Measurements from ENCODE around the gene ZNF804A.

ZNF804A gene

GRCh38 chr2:184890311-184890710 is 292.0 kb downstream of the ZNF804A start:
- Histone ChIP-seq H3K27me3 (ENCODE audit: insufficient read depth, insufficient read length) (no peaks in the 10 kb centered on the region), H3K9me3 (ENCODE audit: insufficient read depth, low read length) (no peaks in the 10 kb centered on the region), H3K9ac (ENCODE audit: insufficient read length, low read depth) (no peak overlapping the region), H3K4me3 (ENCODE audit: insufficient read length, low read depth) (no peak overlapping the region), H3K4me1 (ENCODE audit: insufficient read depth, insufficient read length) (no peaks in the 10 kb centered on the region), H3K36me3 (ENCODE audit: insufficient read depth, insufficient read length, low read length) (no peaks in the 10 kb centered on the region)
- TF ChIP-seq YY1 (IDR thresholded peaks at IDR 0.05; ENCODE audit: insufficient read depth, insufficient read length), result no peak
- TF ChIP-seq SUZ12 (IDR thresholded peaks at IDR 0.05; ENCODE audit: extremely low read depth, insufficient read depth, insufficient read length), result no peak
- TF ChIP-seq ZNF274 (IDR thresholded peaks at IDR 0.05; ENCODE audit: low read depth, low read length), result no peak
- DNase-seq (ENCODE audit: low read depth, low spot score), result no peak

DNA sequence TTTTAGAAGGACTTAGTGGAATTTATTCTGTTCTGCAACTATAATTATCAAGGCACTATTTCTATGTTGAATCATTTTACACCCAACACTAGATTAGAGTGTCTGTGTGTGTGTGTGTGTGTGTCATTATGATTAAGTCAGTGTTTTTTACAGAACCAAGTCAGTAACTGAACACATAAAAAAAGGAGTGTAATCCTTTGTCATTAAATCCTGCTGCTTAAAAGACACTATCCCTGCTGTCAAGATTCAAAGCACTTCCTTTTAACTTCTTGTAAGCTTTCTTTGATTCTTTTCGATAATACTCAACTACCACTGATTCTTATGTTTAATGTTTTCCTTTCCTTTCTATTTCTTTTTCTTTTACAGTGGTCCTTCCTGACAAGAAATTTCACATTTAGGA is 306.7 kb downstream of the ZNF804A start:
- no peaks in the 10 kb centered on the region for H3K36me3 ChIP-seq (ENCODE audit: insufficient read depth, insufficient read length, low read length)
- no peaks in the 10 kb centered on the region for H3K27me3 ChIP-seq (ENCODE audit: insufficient read depth, insufficient read length)
- no peak overlapping the region for H3K4me3 ChIP-seq (ENCODE audit: insufficient read length, low read depth)
- no peak overlapping the region for H3K9ac ChIP-seq (ENCODE audit: insufficient read length, low read depth)
- H3K9me3 ChIP-seq (ENCODE audit: insufficient read depth, low read length), result no peaks in the 10 kb centered on the region
- no peak for DNase-seq (ENCODE audit: low read depth, low spot score)
- TF ChIP-seq YY1 (IDR thresholded peaks at IDR 0.05; ENCODE audit: insufficient read depth, insufficient read length) (no peak), SUZ12 (IDR thresholded peaks at IDR 0.05; ENCODE audit: extremely low read depth, insufficient read depth, insufficient read length) (no peak), ZNF274 (IDR thresholded peaks at IDR 0.05; ENCODE audit: low read depth, low read length) (no peak)
- no peaks in the 10 kb centered on the region for H3K4me1 ChIP-seq (ENCODE audit: insufficient read depth, insufficient read length)

DNA sequence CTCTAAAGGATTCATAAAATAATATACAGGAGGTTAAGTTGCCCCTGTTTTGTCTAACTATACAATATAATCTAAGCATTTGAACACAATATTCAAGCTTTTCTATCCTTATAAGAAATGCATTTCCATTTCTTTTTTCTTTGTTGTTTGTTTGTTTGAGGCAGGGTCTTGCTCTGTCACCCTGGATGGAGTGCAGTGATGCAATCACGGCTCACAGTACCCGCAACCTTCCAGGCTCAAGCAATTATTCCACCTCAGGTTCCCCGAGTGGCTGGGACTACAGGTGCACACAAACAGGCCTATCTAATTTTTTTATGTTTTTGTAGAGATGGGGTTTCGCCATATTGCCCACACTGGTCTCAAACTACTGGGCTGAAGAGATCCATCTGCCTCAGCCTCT is 307.8 kb downstream of the ZNF804A start:
- no peak for TF ChIP-seq SUZ12 (IDR thresholded peaks at IDR 0.05; ENCODE audit: extremely low read depth, insufficient read depth, insufficient read length)
- TF ChIP-seq ZNF274 (IDR thresholded peaks at IDR 0.05; ENCODE audit: low read depth, low read length), result no peak
- no peak for TF ChIP-seq YY1 (IDR thresholded peaks at IDR 0.05; ENCODE audit: insufficient read depth, insufficient read length)
- DNase-seq (ENCODE audit: low read depth, low spot score), result no peak
- no peaks in the 10 kb centered on the region for H3K27me3 ChIP-seq (ENCODE audit: insufficient read depth, insufficient read length)
- H3K4me1 ChIP-seq (ENCODE audit: insufficient read depth, insufficient read length), result no peaks in the 10 kb centered on the region
- no peak overlapping the region for H3K4me3 ChIP-seq (ENCODE audit: insufficient read length, low read depth)
- no peaks in the 10 kb centered on the region for H3K36me3 ChIP-seq (ENCODE audit: insufficient read depth, insufficient read length, low read length)
- H3K9me3 ChIP-seq (ENCODE audit: insufficient read depth, low read length), result no peaks in the 10 kb centered on the region
- no peak overlapping the region for H3K9ac ChIP-seq (ENCODE audit: insufficient read length, low read depth)

DNA sequence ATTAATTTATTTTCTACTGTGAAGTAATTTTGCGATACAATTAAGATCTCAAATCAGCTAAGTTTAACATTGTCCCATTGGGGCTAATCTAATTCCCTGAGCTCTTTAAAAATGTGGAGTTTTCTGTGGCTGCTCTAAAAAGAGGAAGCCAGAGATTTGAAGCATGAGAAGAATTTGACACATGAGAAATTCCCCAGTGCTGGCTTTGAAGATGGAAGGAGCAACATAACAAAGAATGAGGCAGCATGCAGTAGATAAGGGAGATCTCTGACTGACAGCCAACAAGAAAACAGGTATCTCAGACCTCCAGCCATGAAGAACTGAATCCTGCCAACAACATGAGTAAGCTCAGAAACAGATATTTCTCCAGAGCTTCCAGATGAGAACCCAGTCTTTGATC is 308.4 kb downstream of the ZNF804A start:
- no peak for TF ChIP-seq YY1 (IDR thresholded peaks at IDR 0.05; ENCODE audit: insufficient read depth, insufficient read length)
- TF ChIP-seq ZNF274 (IDR thresholded peaks at IDR 0.05; ENCODE audit: low read depth, low read length), result no peak
- no peak for TF ChIP-seq SUZ12 (IDR thresholded peaks at IDR 0.05; ENCODE audit: extremely low read depth, insufficient read depth, insufficient read length)
- Histone ChIP-seq H3K4me1 (ENCODE audit: insufficient read depth, insufficient read length) (no peaks in the 10 kb centered on the region), H3K27me3 (ENCODE audit: insufficient read depth, insufficient read length) (no peaks in the 10 kb centered on the region), H3K36me3 (ENCODE audit: insufficient read depth, insufficient read length, low read length) (no peaks in the 10 kb centered on the region), H3K9me3 (ENCODE audit: insufficient read depth, low read length) (no peaks in the 10 kb centered on the region), H3K9ac (ENCODE audit: insufficient read length, low read depth) (no peak overlapping the region), H3K4me3 (ENCODE audit: insufficient read length, low read depth) (no peak overlapping the region)
- peak; percentile 5 for DNase-seq (ENCODE audit: low read depth, low spot score)

DNA sequence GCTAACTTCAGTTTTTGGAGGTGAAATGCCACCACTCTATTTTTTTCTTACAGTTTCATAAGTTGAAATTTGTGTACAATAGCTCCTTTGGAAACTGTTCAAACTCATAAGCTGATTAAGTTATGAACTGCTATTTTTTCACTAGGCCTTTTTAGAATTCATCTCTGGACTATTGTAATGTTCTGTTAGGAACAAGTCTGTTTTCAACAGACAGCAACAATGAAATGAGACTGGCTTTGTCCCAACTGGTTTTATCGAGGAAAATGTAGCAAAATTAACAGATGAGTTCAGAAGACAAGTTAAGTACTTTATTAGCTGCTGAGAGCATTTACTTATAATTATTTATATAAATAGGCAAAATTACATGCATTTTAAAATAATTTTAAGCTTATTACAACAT is 310.6 kb downstream of the ZNF804A start:
- Histone ChIP-seq H3K9ac (ENCODE audit: insufficient read length, low read depth) (no peak overlapping the region), H3K4me1 (ENCODE audit: insufficient read depth, insufficient read length) (no peaks in the 10 kb centered on the region), H3K9me3 (ENCODE audit: insufficient read depth, low read length) (peaks cover 17% of the 10 kb centered on the region), H3K36me3 (ENCODE audit: insufficient read depth, insufficient read length, low read length) (no peaks in the 10 kb centered on the region), H3K4me3 (ENCODE audit: insufficient read length, low read depth) (no peak overlapping the region), H3K27me3 (ENCODE audit: insufficient read depth, insufficient read length) (no peaks in the 10 kb centered on the region)
- DNase-seq (ENCODE audit: low read depth, low spot score), result no peak
- TF ChIP-seq ZNF274 (IDR thresholded peaks at IDR 0.05; ENCODE audit: low read depth, low read length) (no peak), YY1 (IDR thresholded peaks at IDR 0.05; ENCODE audit: insufficient read depth, insufficient read length) (no peak), SUZ12 (IDR thresholded peaks at IDR 0.05; ENCODE audit: extremely low read depth, insufficient read depth, insufficient read length) (no peak)

GRCh38 chr2:184920451-184920965 is 322.2 kb downstream of the ZNF804A start:
- TF ChIP-seq ZNF274 (IDR thresholded peaks at IDR 0.05; ENCODE audit: low read depth, low read length) (no peak), YY1 (IDR thresholded peaks at IDR 0.05; ENCODE audit: insufficient read depth, insufficient read length) (no peak), SUZ12 (IDR thresholded peaks at IDR 0.05; ENCODE audit: extremely low read depth, insufficient read depth, insufficient read length) (no peak)
- Histone ChIP-seq H3K4me3 (ENCODE audit: insufficient read length, low read depth) (no peak overlapping the region), H3K4me1 (ENCODE audit: insufficient read depth, insufficient read length) (no peaks in the 10 kb centered on the region), H3K36me3 (ENCODE audit: insufficient read depth, insufficient read length, low read length) (no peaks in the 10 kb centered on the region), H3K9ac (ENCODE audit: insufficient read length, low read depth) (no peak overlapping the region), H3K27me3 (ENCODE audit: insufficient read depth, insufficient read length) (no peaks in the 10 kb centered on the region), H3K9me3 (ENCODE audit: insufficient read depth, low read length) (no peaks in the 10 kb centered on the region)
- no peak for DNase-seq (ENCODE audit: low read depth, low spot score)

GRCh38 chr2:184921676-184922075 is 323.3 kb downstream of the ZNF804A start:
- Histone ChIP-seq H3K9me3 (ENCODE audit: insufficient read depth, low read length) (no peaks in the 10 kb centered on the region), H3K9ac (ENCODE audit: insufficient read length, low read depth) (no peak overlapping the region), H3K4me3 (ENCODE audit: insufficient read length, low read depth) (no peak overlapping the region), H3K27me3 (ENCODE audit: insufficient read depth, insufficient read length) (no peaks in the 10 kb centered on the region), H3K36me3 (ENCODE audit: insufficient read depth, insufficient read length, low read length) (no peaks in the 10 kb centered on the region), H3K4me1 (ENCODE audit: insufficient read depth, insufficient read length) (no peaks in the 10 kb centered on the region)
- DNase-seq (ENCODE audit: low read depth, low spot score), result no peak
- TF ChIP-seq SUZ12 (IDR thresholded peaks at IDR 0.05; ENCODE audit: extremely low read depth, insufficient read depth, insufficient read length) (no peak), ZNF274 (IDR thresholded peaks at IDR 0.05; ENCODE audit: low read depth, low read length) (no peak), YY1 (IDR thresholded peaks at IDR 0.05; ENCODE audit: insufficient read depth, insufficient read length) (no peak)
